Right hindlimb (tissue), 1 donor: Measurements from ENCODE around the gene CCDC122.
A peak's percentile ranks its signal among the peaks of the same experiment; 100 is the strongest.

ENCODE experiments used
- DNase-seq: peaks from one replicate; pipeline ENCODE4 v3.0.0-alpha.2; 2018

Gene CCDC122

GRCh38 chr13:43878892-43879754, at the start of gene CCDC122:
Gene CCDC122 (minus strand): TSS chr13:43879740. CDS start chr13:43869376, 10,364 bp downstream.
- DNase-seq: peak; percentile 88

- no peak for DNase-seq
These were observed 45.2 kb upstream of the CCDC122 start for GRCh38 chr13:43924549-43925245.

DNA sequence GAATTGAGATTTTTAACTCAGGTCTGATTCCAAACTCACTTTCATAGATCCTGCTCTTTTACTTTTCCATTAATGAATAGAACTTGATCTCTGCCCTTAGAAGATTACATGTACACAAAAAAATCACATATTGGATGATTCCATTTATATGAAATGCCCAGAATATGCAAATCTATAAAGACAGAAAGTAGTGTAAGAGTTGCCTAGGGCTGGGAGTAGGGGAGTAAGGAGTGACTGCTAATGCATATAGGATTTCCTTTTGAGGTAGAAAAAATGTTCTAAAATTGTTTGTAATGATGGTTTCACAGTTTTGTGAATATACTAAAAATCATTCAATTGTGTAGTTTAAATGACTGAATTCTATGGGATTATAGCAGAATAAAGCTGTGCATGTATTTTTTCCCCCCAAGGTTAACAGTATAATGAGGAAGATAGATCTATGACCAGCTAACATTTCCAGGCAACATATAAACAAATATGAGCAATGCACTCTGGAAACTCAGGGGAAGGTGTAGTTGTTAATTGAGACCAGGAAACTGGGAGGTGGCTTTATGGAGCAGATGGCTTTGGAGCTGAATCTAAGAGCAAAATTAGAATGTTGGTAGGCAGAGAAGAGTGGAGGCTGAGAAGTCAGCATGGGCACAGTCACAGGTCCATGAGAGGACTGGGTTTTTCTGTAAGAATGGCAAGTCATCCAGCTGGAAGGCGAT, 41.6 kb upstream of the CCDC122 start:
- no peak for DNase-seq

GRCh38 chr13:43918636-43919035, 39.1 kb upstream of the CCDC122 start:
- DNase-seq: no peak

GRCh38 chr13:43916828-43917227, 37.3 kb upstream of the CCDC122 start:
- DNase-seq: no peak

GRCh38 chr13:43915451-43915850, 35.9 kb upstream of the CCDC122 start:
- no peak for DNase-seq

GRCh38 chr13:43911871-43912270, 32.3 kb upstream of the CCDC122 start:
- DNase-seq: no peak

- no peak for DNase-seq
These were observed 31.7 kb upstream of the CCDC122 start for GRCh38 chr13:43911278-43911677.

DNA sequence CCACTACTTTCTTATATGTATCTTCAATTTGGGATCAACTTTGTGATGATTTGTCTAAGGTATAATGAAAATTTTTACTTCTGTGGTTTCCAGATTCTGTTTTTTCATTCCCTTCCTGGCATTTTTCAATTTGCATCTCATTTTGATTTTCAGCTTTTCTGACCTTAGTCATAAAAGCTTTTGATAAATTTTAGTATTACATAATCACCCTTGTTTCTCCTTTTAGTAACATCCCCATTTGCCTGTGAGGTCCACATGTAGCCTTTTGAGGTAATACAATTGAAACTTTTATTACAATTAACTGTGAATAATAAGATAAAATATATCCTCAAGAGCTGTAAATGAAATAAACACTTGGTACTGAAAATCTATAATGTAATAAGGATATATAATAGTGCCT, 31.3 kb upstream of the CCDC122 start:
- DNase-seq: no peak

DNA sequence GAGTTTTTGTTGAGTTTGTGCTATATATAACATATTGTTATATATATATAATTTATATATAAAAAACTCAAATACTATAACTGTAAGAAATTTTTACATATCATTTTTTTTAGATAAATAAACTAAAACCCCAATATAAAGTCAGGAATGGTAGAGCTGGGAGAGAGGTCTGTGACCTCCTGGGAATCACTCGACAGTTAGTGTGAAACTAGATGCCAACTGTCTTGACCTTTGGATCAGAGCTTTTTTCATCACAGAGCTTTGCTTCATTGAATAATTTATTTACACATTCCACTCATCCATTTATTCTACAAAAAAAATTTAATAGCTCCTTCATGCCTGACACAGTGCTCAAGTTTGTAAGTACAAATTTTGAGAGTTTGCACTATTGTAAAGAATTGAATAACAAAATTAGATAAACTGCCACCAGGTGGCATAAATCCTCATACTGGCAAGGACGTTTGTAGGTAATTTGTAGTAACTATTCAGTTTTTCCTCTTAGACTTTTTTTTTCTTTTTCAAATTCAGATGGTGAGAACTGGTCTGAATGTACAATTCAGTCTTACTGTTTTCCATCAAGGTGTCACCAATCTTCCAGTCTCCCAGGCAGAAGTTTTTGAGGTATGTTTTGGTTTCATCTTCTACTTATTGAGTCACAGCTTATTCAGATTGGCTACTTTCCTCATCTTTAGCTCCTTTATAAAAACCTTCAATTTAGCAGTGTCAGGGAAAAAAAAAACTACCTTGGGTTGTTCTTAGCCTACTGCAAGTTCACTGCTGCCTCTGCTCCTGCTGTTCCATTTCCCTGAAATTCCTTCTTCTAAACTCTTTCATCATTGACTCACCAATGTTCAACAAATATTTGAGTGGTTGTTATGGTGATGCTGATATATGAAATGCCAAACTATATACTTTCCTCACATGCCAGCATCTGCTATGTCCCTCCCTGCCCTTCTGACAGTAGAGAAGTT, 28.9 kb upstream of the CCDC122 start:
- DNase-seq: no peak

DNA sequence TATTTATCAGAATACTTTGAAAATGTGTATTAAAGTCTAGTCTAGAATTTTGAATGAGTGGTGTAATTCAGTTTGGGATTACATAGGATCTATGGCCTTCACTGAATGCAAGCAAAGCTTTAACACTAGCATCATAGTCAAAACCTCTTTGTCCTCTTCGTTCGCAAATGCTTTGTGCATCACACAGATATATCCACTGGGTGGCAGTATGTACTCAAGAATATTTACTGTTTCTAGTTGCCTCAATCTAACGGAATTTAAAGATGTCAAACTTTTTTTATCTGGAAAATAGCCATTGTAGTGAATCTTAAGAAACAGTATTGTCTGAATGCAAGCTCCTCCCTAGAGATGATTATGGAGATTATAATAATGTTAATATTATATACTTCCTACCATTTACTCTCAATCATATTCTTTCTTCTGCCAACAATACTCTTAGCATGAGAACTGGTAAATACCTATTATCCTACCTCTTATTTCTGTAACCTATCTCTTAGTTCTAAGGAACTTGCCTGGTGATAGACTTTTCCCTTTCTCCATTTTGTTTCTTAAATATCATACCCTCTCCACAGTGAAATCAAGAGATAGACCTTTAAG, 26.0 kb upstream of the CCDC122 start:
- DNase-seq: no peak

DNA sequence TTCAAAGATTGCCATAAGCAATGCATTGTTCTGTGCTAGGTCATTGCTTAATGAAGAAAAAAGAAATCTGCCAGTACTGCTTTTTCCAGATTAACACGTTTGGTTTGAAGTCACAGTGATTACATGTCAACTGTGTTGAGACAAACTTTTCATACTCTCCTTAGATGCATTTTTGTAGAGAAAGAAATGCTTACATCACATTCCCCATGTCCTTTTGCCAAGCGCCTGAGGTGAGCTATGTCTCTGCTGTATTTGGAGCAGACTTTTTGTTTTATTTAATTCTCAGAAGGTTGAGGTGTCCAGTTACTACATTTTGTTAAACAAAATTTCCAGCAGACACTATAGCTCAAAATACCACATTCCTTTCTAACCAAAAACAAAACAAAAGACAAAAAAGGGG, 16.4 kb upstream of the CCDC122 start:
- DNase-seq: no peak

DNA sequence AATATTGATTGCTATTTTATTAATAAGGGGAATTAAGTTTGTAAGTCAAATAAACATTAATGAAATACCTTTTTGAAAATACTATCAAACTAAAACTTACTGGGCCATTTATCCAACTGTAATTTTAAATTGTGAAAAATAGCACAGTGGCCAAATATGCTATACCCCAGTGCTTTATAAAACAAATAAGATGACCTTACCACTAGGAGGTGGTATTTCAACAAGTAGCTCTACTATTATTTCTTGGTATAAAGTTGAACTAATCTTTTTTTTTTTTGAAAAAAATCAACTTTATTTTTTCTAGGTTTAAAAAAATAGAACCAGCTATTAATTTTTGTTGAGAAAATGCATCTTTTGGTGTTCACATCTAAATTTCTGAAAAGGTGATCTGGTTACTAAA, 14.9 kb upstream of the CCDC122 start:
- DNase-seq: no peak

DNA sequence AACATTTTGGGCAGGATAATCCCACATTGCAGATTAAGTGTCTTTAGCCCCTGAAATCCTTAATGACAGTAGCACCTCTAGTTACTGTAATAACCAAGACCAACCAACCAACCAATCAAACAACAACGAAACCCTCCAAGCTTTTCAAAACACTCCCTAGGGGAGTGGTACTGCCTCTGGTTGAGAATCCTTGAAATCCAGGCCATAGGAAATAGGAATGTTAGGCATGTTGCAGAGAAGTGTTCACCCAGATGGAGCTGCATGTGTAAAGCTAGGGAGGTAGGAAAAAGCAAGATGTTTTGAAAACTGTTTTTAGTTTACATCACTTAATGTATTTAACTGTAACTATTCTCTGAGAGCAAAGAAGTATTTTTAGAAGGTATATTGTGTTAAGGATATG, 4.7 kb upstream of the CCDC122 start:
- no peak for DNase-seq

DNA sequence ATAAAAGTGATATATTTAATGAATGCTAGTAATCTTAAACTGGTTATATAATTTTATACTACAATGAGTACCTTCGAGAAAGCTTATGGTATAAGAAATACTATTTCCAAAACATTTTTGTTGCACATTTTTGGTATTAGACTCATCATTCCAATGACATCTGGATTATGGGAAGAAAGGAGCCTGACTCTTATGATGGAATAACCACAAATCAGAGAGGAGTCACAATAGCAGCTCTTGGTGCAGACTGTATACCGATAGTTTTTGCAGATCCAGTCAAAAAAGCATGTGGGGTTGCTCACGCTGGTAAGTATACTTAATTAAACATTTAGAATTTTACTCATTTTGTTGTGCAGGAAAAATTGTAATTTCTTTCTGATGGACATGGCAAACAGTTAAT, 4.1 kb upstream of the CCDC122 start:
- no peak for DNase-seq

DNA sequence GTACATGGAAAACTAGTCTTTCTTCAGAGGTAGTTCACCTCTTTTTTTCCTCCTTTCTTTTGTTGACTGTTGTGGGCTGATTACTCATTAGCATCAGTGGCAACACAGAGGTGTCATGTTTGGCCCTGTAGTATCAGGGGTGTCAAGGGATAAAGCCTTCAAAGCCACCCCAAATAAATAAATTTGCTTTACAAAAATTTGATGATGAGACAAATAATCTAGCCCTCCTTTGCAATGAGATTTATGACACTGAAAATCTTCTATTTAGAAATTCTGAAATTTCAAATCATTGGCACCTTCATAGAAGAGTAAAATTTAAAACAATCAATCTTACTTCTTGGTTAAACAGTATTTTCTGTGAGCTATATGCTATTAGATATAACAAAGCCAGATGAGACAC, 2.0 kb upstream of the CCDC122 start:
- no peak for DNase-seq

DNA sequence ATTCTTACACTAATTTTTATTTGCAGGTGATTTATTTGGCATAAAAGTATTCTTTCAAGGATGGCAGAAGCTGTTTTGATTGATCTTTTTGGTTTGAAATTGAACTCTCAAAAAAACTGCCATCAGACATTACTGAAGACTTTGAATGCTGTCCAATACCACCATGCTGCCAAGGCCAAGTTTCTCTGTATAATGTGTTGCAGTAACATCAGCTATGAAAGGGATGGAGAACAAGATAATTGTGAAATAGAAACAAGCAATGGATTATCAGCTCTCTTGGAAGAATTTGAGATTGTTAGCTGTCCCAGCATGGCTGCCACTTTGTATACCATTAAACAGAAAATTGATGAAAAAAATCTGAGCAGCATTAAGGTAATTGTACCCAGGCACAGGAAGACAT, 1.4 kb upstream of the CCDC122 start:
- no peak for DNase-seq

- DNase-seq: no peak
These were observed 795 bp upstream of the CCDC122 start for GRCh38 chr13:43880214-43880855.

DNA sequence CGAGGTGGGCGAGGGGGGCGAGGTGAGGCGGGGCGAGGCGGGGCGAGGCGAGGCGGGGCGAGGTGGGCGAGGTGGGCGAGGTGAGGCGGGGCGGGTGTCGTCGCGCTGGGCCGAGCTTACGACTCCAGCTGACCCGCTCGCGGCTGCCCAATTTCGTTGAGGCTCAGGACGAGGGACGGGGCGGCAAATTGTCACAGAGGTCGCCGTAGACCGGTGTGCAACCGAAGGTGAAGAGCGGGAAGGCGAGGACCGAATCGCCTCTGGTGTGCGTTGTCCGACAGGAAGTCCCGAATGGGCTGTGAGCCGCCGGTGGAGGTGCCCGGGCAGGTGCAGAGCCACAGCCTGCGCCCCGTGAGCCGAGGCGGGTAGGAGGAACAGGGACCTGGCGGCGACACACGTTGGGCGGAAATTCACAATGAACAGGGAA, 228 bp upstream of the CCDC122 start, which contains the start of gene LACC1:
TSS of gene LACC1 (plus strand) at position 150 of the 427 bp plus-strand sequence. CDS start 1,082 bp downstream, outside the sequence.
- DNase-seq: no peak

- DNase-seq: no peak
These were observed 1.8 kb downstream of the CCDC122 start for GRCh38 chr13:43877766-43878165.

DNA sequence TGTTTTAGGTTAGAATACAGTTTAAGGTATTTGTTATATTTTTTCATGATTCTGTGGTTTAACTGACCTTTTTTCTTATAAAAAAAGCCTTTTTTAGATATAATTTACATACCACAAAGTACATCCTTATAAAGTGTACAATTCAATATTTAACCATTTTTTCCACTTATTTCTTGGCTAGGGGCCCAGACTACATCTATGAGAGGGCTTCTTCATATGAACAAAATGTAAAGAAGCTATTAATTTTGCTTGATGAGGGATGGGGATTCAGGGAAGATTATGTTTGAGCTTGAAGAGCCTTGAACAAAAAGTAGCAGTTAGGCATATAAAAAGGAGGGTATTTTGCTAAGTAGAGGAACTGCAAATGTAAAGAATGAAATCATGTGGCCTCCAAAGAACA, 2.2 kb downstream of the CCDC122 start:
- no peak for DNase-seq
